GM21526 (cell line): ENCODE data around the gene ITIH4.

Source experiments
- ATAC-seq: cut with Tn5 transposase; IDR thresholded peaks from one replicate; pipeline ENCODE4 v1.9.1; 2021; ENCODE audit warnings: moderate library complexity; ENCODE audit not compliant: unreplicated experiment, low FRiP score

The ITIH4 gene

GRCh38 chr3:52834871-52835501, 4.5 kb upstream of the ITIH4 start, which contains the start of gene MUSTN1:
Gene MUSTN1, minus strand, starts transcription at chr3:52835019. Its CDS starts 71 bp downstream, at chr3:52834948.
- no peak for ATAC-seq

- ATAC-seq, result no peak
Observed at GRCh38 chr3:52833202-52833601, 2.7 kb upstream of the ITIH4 start.

GRCh38 chr3:52831500-52832301, 1.2 kb upstream of the ITIH4 start:
- no peak for ATAC-seq

GRCh38 chr3:52829906-52830463, 487 bp downstream of the ITIH4 start:
- ATAC-seq, result no peak

GRCh38 chr3:52829482-52829881, 990 bp downstream of the ITIH4 start:
- no peak for ATAC-seq

- ATAC-seq, result no peak
Observed at GRCh38 chr3:52827866-52828376, 2.6 kb downstream of the ITIH4 start.

GRCh38 chr3:52827441-52827840, 3.0 kb downstream of the ITIH4 start:
- no peak for ATAC-seq

GRCh38 chr3:52824037-52824436, 6.4 kb downstream of the ITIH4 start:
- ATAC-seq, result no peak

- no peak for ATAC-seq
Observed at GRCh38 chr3:52822363-52822762, 8.1 kb downstream of the ITIH4 start.

- no peak for ATAC-seq
Observed at GRCh38 chr3:52820736-52821135, 9.7 kb downstream of the ITIH4 start.

GRCh38 chr3:52819936-52820335, 10.5 kb downstream of the ITIH4 start:
- ATAC-seq, result no peak

- no peak for ATAC-seq
Observed at GRCh38 chr3:52817860-52818259, 12.6 kb downstream of the ITIH4 start.

- ATAC-seq, result no peak
Observed at GRCh38 chr3:52817221-52817620, 13.3 kb downstream of the ITIH4 start.

- no peak for ATAC-seq
Observed at GRCh38 chr3:52816654-52817053, 13.8 kb downstream of the ITIH4 start.

- ATAC-seq, result no peak
Observed at GRCh38 chr3:52816199-52816598, 14.3 kb downstream of the ITIH4 start.

GRCh38 chr3:52813810-52814209, 16.7 kb downstream of the ITIH4 start:
- ATAC-seq, result no peak

GRCh38 chr3:52811452-52812011, 18.9 kb downstream of the ITIH4 start:
- no peak for ATAC-seq

- no peak for ATAC-seq
Observed at GRCh38 chr3:52810923-52811322, 19.5 kb downstream of the ITIH4 start.

GRCh38 chr3:52809662-52810377, 20.7 kb downstream of the ITIH4 start:
- ATAC-seq, result no peak

GRCh38 chr3:52809149-52809548, 21.3 kb downstream of the ITIH4 start:
- ATAC-seq, result no peak
